Caki2 (cell line): ENCODE measurements around the gene CLCN6. TPM values are rescaled to one million over a fixed set of nuclear protein-coding genes. Genes with fewer than 3 reads are reported as not detected.

Experiments
- DNase-seq: peaks from one replicate; pipeline ENCODE4 v3.0.0-alpha.2; 2015; ENCODE audit warnings: low read depth
- in situ Hi-C: cut with HindIII; loops from 2 replicates; pipeline ENCODE4 v1.10.0; 2016; ENCODE audit warnings: low sequenced_read_pairs, low pct_unique_long_range_greater_than_20kb, mixed read lengths
- total RNA-seq: library from RNA; depleted of rRNA; stranded (reverse); fragments of >200 nt; shearing (Covaris generic); gene quantifications from 2 replicates; pipeline ENCODE4 v1.2.3, GENCODE V29; 2014; ENCODE audit warnings: low replicate concordance

The CLCN6 gene
- total RNA-seq, 1 experiment from 2014 or later: 5.6 TPM

DNA sequence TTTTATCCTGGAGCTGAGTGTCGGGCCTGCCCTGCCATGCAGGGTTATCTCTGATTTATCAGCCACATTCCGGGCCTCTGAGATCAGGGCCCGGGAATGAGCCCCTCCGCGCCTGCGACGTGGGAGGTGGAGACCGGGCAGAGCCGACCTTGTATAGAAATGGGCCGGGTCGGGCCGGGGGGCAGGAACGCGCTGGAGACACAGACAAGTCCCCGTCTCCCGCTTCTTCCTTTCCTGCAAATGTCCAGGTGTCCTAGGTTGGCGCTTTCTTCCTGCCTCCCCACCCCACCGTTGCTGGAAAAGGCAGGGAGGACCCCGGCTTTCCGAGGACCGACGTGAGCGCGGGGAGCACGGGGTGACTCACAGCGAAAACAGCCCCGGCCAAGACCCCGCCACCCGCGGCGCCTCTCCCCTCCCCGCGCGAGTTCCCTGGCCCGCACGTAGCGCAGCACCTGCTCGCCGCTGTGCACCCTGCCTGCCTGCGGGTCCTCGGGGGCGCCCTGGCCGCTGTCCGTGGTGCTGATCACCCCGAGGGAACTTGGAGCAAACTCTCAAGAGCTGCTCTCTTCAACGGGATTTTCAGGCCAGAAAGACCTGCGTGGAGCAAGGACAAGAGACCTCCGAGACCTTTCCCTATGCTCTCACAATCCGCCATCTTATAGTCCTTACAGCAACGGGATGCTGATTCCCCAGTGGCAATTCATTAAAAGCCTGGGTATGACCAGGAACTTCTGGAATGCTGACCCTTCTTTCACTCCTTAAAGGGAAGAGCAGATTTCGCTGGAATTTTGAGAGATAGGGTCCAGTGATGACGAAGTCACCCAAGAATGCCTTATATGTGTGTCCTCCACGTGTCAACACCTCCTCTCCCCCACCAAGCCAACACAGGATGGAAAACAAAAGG is 53.2 kb downstream of the CLCN6 start:
- peak; percentile 50 for DNase-seq
- in situ Hi-C loops: no loop called here

DNA sequence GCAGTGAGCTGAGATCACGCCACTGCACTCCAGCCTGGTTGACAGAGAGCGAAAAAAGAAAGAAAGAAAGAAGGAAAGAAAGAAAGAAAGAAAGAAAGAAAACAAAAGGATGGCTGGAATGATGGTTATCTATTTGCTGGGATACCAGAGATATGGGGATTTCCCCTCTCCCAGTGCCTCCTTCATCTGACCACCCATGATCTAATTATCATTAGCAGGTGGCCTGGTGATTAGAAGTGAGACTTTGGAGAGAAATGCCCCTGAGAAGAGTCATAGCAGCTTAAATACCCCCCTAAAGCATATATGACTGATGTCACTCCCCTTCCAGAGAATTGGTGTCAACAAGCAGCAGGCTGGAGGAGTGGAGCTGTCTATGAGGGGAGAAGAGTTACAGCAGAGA is 54.1 kb downstream of the CLCN6 start:
- in situ Hi-C loops: no loop called here
- no peak for DNase-seq

DNA sequence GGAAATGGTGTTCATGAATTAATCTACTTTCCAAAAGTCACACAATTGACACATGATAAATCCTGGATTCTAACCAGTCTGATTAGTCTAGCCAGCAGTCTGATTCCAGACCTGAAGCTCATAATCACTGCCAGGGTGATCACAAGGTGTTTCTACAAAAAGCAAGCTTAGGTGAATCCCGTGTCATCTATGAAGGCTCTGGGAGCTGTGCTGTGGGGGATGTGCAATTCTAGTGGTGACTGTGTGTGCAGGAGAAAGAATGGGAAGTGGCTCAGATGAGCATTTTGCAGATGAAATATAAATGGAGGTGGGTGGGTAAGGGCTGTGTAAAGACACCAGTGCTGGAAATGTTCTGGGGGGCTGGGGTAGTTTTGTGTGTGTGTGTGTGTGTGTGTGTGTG is 54.6 kb downstream of the CLCN6 start:
- in situ Hi-C loops: no loop called here

DNA sequence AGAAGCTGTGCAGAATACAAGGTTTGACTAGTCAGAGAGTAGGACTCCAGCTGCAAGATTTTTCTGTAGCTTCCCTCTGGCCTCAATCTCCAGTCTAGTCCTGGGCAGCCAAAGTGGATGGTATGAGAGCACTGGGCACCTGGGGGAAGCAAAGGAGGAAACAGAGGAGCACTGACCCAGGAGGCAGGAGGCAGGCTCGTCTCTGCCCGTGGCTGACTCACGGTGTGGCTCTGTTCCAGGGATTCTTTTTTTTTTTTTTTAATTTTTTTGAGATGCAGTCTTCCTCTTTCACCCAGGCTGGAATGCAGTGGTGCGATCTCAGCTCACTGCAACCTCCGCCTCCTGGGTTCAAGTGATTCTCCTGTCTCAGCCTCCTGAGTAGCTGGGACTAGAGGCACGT is 56.9 kb downstream of the CLCN6 start:
- peak; percentile 24 for DNase-seq
- in situ Hi-C loops: no loop called here

More for the DNA sequence above, 54.6 kb downstream of the CLCN6 start:
- DNase-seq: no peak

DNA sequence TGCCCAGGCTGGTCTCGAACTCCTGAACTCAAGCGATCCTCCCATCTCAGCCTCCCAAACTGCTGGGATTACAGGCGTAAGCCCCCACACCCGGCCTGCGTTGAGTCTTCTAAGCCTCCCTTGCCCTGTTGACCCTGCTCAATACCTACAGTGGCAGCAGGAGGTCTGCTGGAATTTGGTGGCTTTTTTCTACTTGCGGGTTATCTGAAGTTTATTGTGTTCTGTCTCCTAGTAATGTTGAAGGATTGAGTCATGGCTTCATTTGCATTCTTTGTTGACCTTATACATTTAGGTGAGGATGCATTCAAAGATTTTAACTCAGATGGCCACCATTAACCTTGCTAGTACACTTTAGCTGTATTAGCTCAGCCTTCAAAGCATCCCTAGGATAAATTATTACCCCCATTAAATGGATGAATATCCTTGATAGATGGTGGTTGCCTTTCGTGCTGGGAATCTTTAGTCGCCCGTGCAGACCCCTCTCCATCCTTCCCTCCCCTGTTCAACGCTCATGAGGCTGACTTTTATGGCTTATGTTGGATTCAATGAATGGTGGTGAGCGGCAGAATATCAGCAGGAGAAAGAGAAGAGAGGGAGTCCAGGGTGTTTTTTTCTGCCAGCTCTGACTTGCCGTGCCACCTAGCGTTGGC is 62.5 kb downstream of the CLCN6 start:
- DNase-seq: no peak
- in situ Hi-C loops: no loop called here

DNA sequence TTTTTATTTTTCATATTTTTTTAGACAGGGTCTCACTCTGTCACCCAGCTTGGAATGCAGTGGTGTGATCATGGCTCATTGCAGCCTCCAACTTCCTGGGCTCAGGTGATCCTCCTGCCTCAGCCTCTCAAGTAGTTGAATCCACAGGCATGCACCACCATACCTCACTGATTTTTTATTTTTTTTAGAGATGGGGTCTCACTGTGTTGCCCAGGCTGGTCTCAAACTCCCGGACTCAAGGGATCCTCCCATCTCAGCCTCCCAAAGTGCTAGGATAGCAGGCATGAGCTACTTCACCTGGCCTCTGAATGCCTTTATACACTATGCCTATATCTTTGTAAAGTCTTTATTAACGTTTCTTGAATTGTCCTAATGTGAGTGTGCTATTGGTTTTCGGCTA is 63.1 kb downstream of the CLCN6 start:
- in situ Hi-C loops: no loop called here
- no peak for DNase-seq

DNA sequence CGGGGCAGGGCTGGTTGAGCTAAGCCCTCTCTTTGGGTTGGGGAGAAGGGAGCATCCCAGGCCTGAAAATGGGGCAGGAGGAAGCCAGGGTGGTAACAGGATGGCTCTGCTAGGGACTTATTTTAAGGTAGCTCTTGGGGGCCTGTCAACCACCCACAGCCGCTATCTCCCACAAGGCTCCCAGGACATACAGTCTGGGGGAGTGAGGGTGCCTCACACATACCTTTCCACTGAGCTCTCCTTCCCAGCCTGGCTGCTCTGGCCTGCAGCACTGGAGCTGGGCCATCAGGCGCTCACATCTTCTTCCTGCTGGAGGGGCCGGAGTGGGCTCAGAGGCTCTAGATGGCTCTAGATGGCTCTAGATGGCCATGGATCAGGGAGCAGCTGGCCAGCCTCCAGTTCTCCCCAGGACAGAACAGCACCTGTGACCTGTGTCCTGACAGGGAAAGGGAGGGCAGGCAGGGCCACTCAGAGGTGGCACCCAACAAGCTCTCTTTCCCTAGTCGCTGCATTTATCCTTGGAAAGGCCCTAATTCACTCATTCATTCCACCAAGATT is 63.7 kb downstream of the CLCN6 start:
- no peak for DNase-seq
- in situ Hi-C loops: no loop called here

DNA sequence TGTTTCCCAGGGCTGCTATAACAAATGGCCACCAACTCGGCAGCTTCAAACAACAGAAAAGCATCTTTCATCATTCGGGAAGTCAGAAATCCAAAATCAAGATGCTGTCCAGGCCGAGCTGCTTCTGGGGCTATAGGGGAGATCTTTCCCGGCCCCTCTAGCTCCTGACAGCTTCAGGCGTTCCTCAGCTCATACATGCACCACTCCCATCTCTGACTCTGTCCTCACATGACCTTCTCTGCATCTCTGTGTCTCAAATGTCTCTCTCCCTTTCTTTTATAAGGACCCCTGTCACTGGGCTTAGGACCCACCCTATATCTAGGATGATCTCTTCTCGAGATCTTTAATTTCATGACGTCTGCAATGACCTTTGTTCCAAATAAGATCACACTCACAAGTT is 66.6 kb downstream of the CLCN6 start:
- in situ Hi-C loops: no loop called here
- DNase-seq: no peak

DNA sequence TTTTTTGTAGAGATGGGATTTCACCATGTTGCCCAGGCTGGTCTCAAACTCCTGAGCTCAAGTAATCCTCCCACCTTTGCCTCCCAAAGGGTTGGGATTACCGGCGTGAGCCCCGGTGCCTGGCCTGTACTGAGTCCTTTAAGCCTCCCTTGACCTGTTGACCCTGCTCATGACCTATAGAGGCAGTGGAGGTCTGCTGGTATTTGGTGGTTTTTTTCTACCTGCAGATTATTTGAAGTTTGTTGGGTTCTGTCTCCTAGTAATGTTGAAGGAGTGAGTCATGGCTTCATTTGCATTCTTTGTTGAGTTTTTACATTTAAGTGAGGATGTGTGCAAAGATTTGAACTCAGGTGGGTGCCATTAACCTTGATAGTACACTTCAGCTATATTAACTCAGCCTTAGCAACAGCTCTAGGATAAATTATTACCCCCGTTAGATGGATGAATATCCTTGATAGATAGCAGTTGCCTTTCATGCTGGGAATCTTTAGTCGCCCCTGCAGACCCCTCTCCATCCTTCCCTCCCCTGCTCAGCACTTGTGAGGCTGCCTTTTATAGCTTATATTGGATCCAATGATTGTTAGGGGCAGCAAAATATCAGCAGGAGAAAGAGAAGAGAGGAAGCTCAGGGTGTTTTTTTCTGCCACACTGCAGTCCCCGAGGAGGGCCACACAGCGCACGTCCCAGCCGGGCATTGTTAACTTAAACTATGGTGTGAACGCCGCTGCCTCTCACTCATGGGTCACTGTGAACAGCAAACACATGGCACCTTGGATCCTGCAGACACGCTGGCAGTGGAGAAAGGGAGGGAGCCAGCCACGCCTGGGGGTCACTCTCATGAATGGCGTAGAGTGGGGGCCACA is 67.6 kb downstream of the CLCN6 start:
- in situ Hi-C loops: no loop called here
- no peak for DNase-seq

DNA sequence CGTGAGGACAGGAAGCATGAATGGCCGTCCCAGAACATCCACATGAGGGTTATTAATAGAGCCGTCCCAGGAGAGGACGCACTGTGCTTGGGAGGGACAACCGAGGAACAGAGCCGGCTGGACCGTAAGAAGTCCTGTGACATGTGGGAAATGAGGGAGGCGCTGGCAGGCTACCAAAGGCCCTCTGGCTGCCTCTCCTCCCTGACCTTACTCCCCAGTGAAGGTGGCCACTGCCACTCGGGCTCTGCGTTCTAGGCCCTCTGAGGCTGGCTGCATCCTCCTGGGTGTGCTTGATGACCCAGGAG is 68.2 kb downstream of the CLCN6 start:
- in situ Hi-C loops: no loop called here
- no peak for DNase-seq

DNA sequence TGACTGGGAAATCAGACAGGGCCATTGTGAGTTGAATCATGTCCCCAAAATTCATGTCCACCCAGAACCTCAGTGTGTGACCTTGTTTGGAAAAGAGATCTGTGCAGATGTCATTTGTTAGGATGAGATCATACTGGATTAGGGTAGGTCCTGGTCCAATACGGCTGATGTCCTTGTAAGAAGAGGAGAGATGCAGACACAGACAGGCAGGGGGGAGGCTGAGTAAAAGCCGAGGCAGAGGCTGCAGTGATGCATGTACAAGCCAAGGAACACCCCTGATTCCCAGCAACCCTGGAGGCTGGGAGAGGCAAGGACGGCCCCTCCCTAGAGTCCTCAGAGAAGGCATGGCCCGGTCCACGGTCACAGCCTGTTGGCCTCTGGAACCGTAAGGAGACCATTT is 68.6 kb downstream of the CLCN6 start:
- in situ Hi-C loops: no loop called here
- no peak for DNase-seq

DNA sequence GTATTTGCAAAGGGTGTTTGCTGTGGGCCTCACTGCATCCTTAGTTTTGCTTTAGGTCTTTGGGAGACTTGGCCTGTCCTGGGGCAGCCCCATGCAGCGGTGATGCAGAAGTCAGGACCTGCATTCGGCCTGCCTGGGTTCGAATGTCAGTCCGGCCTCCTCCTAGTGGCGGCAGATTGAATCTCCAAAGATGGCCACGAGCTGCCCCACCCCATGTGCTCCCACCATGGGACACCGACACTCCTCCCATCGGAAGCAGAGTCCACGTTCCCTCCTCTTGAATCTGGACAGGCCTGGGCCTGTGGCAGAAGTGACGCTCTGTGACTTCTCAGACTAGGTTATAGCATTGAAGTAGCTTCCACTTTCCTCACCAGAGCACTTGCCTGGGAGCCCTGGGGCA is 69.1 kb downstream of the CLCN6 start:
- DNase-seq: no peak
- in situ Hi-C loops: no loop called here

DNA sequence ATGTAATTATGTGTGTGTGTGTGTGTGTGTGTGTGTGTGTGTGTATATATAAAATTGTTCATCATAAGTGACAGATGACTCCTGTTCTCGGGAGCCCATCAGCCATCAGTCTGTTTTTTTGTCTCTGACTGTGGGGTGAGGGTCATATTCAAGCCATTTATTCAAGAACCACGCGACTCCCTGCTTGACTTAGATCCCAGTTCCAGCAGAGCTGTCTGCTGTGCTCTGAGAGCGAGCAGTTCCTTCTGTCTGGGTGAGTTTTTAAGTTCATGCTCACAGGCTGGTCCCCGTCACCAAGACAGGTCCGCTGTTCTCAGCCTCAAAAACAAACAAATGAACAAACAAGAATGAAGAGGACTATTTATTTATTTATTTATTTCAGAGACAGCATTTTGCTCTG is 71.1 kb downstream of the CLCN6 start:
- in situ Hi-C loops: no loop called here
- no peak for DNase-seq

DNA sequence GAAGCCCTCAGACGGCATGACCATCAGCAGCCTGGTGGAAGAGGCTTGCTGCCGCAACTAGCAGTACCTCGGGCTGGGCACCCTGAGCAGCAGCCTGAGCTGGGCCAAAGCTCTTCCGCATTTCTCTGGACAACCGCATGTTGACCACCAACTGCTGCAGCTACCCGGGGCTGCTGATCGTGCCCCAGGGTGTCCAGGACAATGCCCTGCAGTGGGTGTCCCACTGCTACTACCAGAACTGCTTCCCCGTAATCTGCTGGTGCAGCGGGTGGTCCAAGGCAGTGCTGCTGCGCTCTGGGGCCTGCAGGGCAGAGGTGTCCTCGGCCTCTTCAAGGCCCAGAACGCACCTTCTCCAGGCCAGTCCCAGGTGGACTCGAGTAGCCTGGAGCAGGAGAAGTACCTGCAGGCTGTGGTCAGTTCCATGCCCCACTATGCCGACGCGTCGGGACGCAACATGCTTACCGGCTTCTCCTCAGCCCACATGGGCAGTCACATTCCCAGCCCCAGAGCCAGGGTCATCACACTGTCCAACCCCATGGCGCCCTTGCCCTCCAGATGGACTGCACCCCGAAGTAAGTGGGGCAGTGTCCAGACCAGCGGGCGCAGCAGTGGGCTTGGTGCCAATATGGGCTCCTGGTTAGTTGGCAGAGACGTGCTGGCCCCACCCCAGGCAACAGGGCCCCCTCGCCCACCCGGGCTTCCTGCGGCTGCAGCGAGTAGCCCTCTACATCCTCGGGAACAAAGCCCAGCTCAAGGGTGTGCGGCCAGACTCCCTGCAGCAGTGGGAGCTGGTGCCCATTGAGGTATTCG is 72.3 kb downstream of the CLCN6 start:
- no peak for DNase-seq
- in situ Hi-C loops: no loop called here

DNA sequence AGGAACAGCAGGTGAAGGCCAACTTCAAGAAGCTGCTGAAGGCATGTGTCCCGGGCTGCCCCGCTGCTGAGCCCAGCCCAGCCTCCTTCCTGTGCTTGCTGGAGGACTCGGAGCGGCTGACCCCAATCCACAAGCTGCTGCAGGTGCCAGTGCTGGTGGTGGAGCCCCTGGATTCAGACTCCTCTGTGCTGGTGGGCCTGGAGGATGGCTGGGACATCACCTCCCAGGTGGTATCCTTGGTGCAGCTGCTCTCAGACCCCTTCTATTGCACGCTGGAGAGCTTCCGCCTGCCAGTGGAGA is 72.8 kb downstream of the CLCN6 start:
- in situ Hi-C loops: no loop called here

DNA sequence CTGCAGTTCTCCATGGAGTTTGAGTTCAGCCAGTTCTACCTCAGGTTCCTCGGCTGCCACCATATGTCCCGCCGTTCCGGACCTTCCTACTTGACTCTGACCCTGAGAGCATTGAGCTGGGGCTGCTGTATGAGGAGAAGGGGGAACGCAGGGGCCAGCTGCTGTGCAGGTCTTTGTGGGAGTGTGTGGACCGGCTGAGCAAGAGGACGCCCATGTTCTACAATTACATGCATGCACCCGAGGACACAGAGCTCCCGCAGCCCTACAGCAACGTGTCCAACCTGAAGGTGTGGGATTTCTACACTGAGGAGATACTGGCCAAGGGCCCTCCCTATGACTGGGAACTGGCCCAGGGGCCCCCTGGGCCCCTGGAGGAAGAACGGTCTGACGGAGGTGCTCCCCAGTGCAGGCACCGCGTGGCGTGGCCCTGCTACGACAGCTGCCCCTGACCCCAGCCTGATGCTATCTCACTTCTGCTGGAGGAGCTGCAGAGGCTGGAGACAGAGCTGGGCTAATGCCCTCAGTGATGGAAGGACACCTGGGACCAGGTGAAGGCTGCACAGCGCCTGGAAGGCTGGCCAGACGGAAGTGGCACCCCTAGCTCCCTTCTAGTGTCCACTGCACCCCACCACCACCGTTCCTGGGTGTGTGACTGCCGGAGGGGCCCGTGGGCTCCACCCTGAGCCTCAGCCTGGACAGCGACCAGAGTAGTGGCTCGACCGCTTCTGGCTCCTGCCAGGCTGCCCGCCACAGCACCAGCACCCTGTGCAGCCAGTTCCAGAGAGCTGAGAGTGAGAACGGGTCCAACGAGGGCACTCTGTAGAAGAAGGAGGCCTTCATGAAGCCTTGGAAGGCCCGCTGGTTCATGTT is 73.6 kb downstream of the CLCN6 start:
- DNase-seq: no peak
- in situ Hi-C loops: no loop called here

More for the DNA sequence above, 72.8 kb downstream of the CLCN6 start:
- no peak for DNase-seq

DNA sequence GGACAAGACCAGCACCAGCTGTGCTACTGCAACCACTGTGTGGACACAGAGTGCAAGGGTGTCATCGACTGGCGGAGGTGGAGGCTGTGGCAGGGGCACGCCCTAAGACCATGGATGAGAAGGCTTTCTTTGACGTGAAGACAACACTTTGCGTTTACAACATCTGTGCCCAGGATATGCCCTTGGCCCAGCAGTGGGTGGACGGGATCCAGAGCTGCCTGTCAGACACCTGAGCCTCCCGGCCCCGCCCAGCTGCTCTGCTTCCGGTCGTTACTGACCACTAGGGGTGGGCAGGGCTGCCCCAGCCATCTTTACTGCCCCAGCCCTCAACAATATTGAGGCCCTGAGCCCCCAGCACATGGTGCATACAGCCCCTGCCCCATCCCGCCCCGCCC is 74.2 kb downstream of the CLCN6 start:
- in situ Hi-C loops: no loop called here
- no peak for DNase-seq
